ENCODE measurements around the gene RAMACL.

GRCh38 chr6:166598441-166599138, 12.1 kb upstream of the RAMACL start:
- TF ChIP-seq CTCF (IDR thresholded peaks at IDR 0.05; ENCODE audit: poor library complexity) (no peak), EZH2 (IDR thresholded peaks at IDR 0.05; ENCODE audit: borderline replicate concordance) (no peak), EZH2phosphoT487 (IDR thresholded peaks at IDR 0.05; ENCODE audit: low read depth, severe bottlenecking, unreplicated experiment) (no peak)
